GM13976 (cell line): ENCODE measurements around the gene CCR5AS.

Source experiments
- DNase-seq: peaks from one replicate; pipeline ENCODE4 v3.0.0; 2012; ENCODE audit warnings: low spot score
- CTCF ChIP-seq: IDR thresholded peaks from 2 replicates; pipeline ENCODE4 v1.5.1; 2012; ENCODE audit warnings: borderline replicate concordance, mild to moderate bottlenecking; ENCODE audit not compliant: insufficient read depth; ENCODE audit errors: extremely low read depth, missing control alignments, control extremely low read depth
- in situ Hi-C: fragments of 300-500 bp; cut with MboI; formaldehyde crosslinking; loops from one replicate; pipeline ENCODE4 v1.12.0; 2022; ENCODE audit warnings: low sequenced_read_pairs, mixed read lengths, inconsistent platforms; ENCODE audit not compliant: unreplicated experiment

Gene CCR5AS

GRCh38 chr3:46356909-46357308 lies 50.0 kb downstream of the CCR5AS start:
- no peak for DNase-seq
- TF ChIP-seq CTCF, result no peak
- in situ Hi-C loops, result no loop called here

- DNase-seq, result no peak
- TF ChIP-seq CTCF, result no peak
- in situ Hi-C loops, result no loop called here
These were observed 50.6 kb downstream of the CCR5AS start for GRCh38 chr3:46356276-46356675.

- DNase-seq, result no peak
- in situ Hi-C loops, result no loop called here
- no peak for TF ChIP-seq CTCF
These were observed 51.9 kb downstream of the CCR5AS start for GRCh38 chr3:46354984-46355383.

GRCh38 chr3:46354478-46354877 lies 52.4 kb downstream of the CCR5AS start:
- no peak for TF ChIP-seq CTCF
- no peak for DNase-seq
- in situ Hi-C loops, result no loop called here

GRCh38 chr3:46353647-46354410 lies 53.0 kb downstream of the CCR5AS start, which contains the start of gene CCR2:
TSS of gene CCR2 (plus strand) at chr3:46354111. CDS start at chr3:46357528, 3,417 bp downstream.
- TF ChIP-seq CTCF, result no peak
- DNase-seq, result no peak
- in situ Hi-C loops, result no loop called here

- TF ChIP-seq CTCF, result no peak
- in situ Hi-C loops, result no loop called here
These were observed 53.8 kb downstream of the CCR5AS start for GRCh38 chr3:46353090-46353489.

More at GRCh38 chr3:46353090-46353489, 53.8 kb downstream of the CCR5AS start:
- DNase-seq, result no peak
